HG03280 (cell line): ENCODE results near the gene MXD3.
"Not testable (repeated sequence)": the region's sequence is repeated elsewhere in the genome, so short reads cannot be mapped to it uniquely, and the experiment has no call there.

Experiments
- ATAC-seq: cut with Tn5 transposase; IDR thresholded peaks from one replicate; pipeline ENCODE4 v1.9.1; 2021; ENCODE audit warnings: mild to moderate bottlenecking, moderate library complexity; ENCODE audit not compliant: unreplicated experiment

Gene MXD3

GRCh38 chr5:177325868-177326381, 14.2 kb upstream of the MXD3 start:
- ATAC-seq = no peak

- no peak for ATAC-seq
Measured at GRCh38 chr5:177320879-177321278, 9.2 kb upstream of the MXD3 start.

- no peak for ATAC-seq
Measured at GRCh38 chr5:177319913-177320588, 8.4 kb upstream of the MXD3 start.

- ATAC-seq = no peak
Measured at GRCh38 chr5:177317959-177318377, 6.3 kb upstream of the MXD3 start.

GRCh38 chr5:177316005-177316404, 4.3 kb upstream of the MXD3 start:
- ATAC-seq = no peak

GRCh38 chr5:177315411-177315810, 3.7 kb upstream of the MXD3 start:
- ATAC-seq = no peak

- no peak for ATAC-seq
Measured at GRCh38 chr5:177314376-177315342, 3.0 kb upstream of the MXD3 start.

- ATAC-seq = no peak
Measured at GRCh38 chr5:177313561-177314259, 2.0 kb upstream of the MXD3 start.

- peak; percentile 32 for ATAC-seq
Measured at GRCh38 chr5:177312649-177313181, 1.0 kb upstream of the MXD3 start.

GRCh38 chr5:177311392-177311722, 341 bp downstream of the MXD3 start:
- peak; percentile 1 for ATAC-seq

GRCh38 chr5:177310757-177311391, 824 bp downstream of the MXD3 start:
- ATAC-seq = no peak

GRCh38 chr5:177310332-177310731, 1.4 kb downstream of the MXD3 start:
- no peak for ATAC-seq

- ATAC-seq = no peak
Measured at GRCh38 chr5:177309351-177310191, 2.1 kb downstream of the MXD3 start.

GRCh38 chr5:177308740-177309139, 3.0 kb downstream of the MXD3 start:
- no peak for ATAC-seq

GRCh38 chr5:177307544-177308363, 3.9 kb downstream of the MXD3 start:
- no peak for ATAC-seq

- no peak for ATAC-seq
Measured at GRCh38 chr5:177306674-177307543, 4.8 kb downstream of the MXD3 start.

- ATAC-seq = not testable (repeated sequence)
Measured at GRCh38 chr5:177306103-177306640, 5.5 kb downstream of the MXD3 start.
